HG02610 (cell line): Measurements from ENCODE around the gene CHMP4B.

Experiments
- ATAC-seq: cut with Tn5 transposase; IDR thresholded peaks from one replicate; pipeline ENCODE4 v1.9.1; 2021; ENCODE audit warnings: mild to moderate bottlenecking, moderate library complexity; ENCODE audit not compliant: unreplicated experiment

CHMP4B gene

GRCh38 chr20:33859751-33860150 is 48.6 kb downstream of the CHMP4B start:
- ATAC-seq: no peak

- no peak for ATAC-seq
These were observed 50.3 kb downstream of the CHMP4B start for GRCh38 chr20:33861458-33861857.

DNA sequence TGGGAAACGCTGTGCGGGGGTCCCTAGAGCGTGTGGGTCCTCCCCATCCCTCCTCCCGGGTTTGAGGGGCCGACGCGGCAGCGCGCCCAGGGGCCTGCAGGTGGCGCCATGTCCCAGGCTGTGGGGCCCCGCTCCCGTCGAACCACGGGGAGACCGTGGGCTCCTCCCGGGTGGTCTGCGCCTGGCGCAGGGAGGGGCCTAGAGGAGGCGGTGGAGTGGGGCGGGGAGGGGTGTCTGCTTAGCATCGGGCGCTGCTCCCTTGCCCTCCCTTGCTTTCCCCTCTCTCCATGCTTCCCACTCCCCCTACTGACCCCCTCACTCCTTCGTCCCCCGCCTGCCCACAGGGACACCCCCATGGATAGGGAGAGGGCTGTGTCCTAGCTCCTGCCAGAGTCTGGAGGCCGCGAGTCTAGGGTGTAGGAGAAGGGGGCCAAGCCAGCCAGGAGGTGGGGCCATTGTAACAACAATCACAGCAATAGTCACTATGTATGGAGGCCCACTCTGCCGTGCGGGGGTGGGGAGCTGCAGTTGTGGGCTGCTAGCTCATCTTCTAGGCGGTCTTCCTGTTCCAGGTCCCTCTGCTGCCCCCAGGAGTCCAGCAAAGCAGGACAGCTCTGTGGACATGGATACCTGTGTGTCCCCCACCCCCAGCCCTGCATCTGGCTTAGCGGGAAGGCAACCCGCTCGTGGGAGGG is 51.7 kb downstream of the CHMP4B start:
- ATAC-seq: no peak

DNA sequence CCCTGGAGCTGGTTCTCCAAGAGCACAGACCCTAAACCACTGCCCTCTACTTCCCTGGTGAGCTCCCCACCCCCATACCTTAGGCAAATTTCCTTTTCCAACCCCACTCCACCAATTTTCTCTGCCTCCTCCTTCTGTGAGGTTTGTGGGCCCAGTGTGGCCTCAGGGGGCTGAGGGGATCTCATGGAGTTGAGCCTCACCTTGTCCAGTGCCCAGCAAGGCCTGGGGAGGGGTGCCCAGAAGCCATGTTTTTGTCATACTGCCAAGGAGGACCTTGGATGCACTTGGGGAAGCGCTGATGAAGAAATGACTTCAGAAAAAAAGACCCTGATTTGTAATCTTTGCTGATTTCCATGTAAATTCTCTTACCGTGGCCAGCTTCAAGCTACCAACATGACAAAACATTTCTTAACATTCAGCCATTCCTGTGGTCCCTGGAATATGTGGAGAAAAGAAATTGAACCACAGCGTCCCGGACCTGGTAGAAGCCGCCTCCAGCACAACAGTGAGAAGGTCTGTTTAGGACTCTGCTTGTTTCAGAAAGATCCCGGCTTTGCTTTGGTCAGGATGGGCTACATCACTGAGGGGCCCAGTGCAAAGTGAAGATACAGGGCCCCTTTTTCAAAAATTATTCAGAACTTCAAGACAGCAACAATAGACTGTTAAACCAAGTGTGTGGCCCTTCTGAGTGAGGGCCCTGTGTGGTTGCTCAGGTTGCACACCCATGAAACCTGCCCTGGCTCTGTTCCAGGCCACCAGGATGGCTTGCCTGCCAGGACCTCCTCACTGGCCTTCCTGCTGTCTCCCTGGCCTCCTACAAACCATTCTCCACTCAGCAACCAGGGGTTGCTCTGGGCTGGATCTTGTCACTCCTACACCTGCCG is 52.5 kb downstream of the CHMP4B start:
- no peak for ATAC-seq

DNA sequence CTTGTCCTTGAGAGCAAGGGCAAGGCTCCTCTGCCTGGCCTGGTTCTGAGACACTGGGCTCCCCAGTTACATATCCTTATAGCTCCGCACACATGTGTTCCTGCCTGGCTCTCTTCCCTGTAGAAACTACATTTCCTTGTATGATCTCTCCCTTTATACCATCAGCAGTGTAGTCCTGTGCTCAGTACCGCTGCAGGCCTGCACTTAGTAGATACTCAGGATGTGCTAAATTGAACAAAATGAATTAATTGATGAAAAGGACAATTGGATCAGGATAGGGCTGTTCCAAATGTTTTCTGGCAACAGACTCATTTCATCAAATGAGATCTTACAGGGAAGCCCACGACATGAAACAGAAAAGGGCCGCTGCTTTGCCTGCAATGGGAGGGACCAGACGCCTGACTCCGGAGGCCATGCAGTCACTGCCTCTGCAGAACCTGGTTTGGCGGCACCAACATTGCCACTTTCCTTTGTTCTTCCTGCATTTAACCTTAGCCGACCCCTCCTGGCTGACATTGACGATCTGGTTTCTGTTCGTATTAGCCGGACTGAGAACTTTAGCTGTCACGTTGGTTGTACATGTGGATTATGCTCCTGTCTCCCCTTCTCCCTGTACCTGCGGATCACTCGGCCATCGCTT is 53.3 kb downstream of the CHMP4B start:
- ATAC-seq: no peak

DNA sequence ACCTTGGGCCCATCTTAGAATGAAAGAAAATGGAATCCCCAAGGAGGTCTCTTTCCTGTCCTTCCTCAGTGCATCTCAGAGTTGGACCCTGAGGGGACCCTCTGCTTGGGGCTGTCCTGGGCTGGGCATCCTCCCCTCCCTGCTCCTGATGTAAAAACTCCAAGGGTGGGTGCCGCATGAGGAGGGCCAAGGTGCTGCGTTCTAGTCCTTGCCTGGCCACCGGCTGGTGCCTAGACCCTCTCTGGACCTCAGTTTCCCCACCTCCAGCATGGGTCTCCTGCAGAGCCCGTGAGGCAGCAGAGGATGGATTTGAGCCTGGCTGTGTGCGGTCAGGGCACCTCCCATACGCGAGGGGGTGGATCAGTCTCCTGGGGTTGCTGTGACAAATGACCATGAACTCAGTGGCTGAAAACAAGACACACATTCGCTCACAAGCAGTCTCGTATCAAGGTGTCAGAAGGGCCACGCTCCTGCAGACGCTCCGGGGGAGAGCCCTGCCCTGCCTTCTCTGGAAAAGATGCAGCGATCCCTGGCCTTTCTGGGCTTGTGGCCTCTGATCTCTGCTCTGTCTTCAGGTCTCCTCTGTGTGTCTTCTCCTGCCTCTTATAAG is 54.7 kb downstream of the CHMP4B start:
- ATAC-seq: no peak

- no peak for ATAC-seq
These were observed 55.4 kb downstream of the CHMP4B start for GRCh38 chr20:33866398-33867100.

GRCh38 chr20:33868042-33868441 is 56.9 kb downstream of the CHMP4B start:
- ATAC-seq: no peak

DNA sequence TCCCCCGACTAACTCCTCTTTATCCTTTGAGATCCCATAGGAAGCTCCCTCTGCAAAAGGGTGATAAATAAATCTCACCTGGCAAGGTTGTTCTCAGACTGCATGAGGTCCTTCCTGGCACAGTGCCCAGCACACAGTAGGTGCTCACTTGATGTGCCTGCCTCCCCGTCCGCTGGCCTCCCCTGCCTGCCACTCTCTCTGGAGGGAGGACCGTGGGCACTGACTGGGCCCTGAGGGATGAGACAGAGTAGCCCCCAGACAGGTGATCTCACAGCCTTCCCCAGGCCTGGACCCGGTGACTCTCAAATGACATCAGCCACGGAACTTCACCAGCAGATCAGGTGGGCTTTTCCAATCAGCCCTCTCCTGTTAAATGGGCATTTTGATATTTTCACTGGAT is 57.4 kb downstream of the CHMP4B start:
- ATAC-seq: no peak

DNA sequence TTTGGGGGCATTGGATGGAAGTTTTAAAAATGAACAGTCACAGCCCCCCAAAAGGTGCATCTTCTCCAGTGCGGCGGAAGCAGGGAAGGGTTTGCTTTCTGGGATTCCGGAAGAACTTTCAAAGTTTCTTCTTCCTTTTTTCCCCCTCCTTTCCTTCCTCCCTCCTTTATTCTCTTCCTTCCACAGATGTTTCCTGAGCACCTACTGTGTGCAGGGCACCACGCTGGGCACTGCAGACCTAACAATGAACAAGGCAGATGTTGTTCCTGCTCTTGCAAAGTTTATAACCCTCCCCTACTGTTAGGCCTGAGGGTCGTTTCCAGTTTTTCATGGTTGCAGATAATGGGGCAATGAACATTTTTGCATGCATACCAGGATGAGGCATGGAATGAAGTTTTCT is 58.1 kb downstream of the CHMP4B start:
- ATAC-seq: no peak

GRCh38 chr20:33871362-33871761 is 60.2 kb downstream of the CHMP4B start:
- no peak for ATAC-seq

DNA sequence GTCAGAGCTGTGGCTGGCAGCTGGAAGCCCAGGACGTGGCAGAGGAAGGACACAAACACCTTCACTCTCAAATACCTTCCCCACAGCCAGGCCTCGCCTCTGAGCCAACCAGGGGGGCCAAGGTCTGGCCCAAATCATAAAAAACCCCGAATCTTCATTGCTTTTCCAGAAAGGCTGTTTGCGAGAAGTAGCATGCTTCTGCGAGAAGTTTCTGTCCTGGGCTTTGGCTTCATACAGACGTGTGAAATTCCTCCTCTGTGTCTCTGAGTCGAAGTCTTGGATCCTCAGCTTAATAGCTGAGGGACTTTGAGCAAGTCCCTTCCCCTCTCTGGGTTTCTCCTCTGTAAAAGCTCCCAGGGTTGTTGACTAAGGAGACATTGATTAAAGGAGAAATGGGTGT is 63.0 kb downstream of the CHMP4B start:
- ATAC-seq: no peak

- ATAC-seq: peak; percentile 61
These were observed 63.9 kb downstream of the CHMP4B start for GRCh38 chr20:33875055-33875454.

GRCh38 chr20:33875534-33876026 is 64.4 kb downstream of the CHMP4B start:
- ATAC-seq: no peak

- ATAC-seq: no peak
These were observed 67.4 kb downstream of the CHMP4B start for GRCh38 chr20:33878583-33878982.

DNA sequence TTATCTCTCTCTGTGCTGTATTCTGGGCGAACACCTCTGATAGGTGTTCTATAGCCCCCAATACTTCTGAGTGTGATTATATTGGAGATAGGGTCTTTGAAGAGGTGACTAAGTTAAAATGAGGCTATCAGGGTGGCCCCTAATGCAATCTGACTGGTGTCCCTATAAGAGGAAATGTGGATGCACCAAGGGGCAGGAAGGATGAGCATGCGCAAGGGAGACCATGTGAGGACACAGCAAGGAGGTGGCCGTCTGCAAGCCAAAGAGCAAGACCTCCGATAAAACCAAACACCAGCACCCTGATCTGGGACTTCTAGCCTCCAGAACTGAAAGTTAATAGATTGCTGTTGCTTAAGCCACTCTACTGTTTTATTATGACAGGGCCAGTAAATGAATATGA is 69.2 kb downstream of the CHMP4B start:
- no peak for ATAC-seq

GRCh38 chr20:33881989-33882388 is 70.8 kb downstream of the CHMP4B start:
- ATAC-seq: no peak

- ATAC-seq: no peak
These were observed 71.3 kb downstream of the CHMP4B start for GRCh38 chr20:33882481-33882880.

GRCh38 chr20:33883164-33883563 is 72.0 kb downstream of the CHMP4B start:
- ATAC-seq: no peak

- no peak for ATAC-seq
These were observed 73.5 kb downstream of the CHMP4B start for GRCh38 chr20:33884633-33885032.

DNA sequence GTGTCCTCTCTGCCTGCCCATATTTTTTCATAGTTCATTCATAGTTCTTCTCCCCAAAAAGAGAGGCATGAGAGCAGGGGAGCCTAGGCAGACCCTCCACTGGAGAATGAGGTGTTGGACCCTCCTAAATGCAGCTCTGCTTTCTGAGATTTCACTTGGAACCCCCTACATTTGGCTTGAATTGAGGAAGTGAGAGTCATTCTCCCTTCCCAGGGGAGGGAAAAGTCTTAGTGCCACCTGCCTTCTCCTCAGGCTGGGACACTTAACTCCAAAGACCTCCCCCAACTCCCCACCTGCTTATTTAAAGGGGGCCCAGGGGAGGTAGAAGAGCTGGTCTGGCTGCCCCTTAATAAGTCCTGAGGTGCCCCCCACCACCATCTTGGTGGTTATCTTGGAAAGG is 78.2 kb downstream of the CHMP4B start:
- ATAC-seq: no peak
